IMR-90 (cell line): ENCODE results near the gene TACC3. TPM values are rescaled to one million over a fixed set of nuclear protein-coding genes. Genes with fewer than 3 reads are reported as not detected.

Experiments
- ATAC-seq: fragments of 200-7000 bp; cut with Tn5 transposase; 2 replicates; pipeline ENCODE4 v1.9.1; 2020; ENCODE audit warnings: low read depth, mild to moderate bottlenecking, moderate library complexity
- BruUV-seq: library from RNA; stranded (reverse); fragments of 400-500 nt; replicated peaks from 2 replicates; lab custom pipeline; 2021; lab: Mats Ljungman, UMichigan
- CTCF ChIA-PET: fragments of 300-600 bp; formaldehyde crosslinking; extraction: SDS; loops from one replicate; lab custom pipeline; 2021; ENCODE audit warnings: antibody characterized with exemption; lab: Yijun Ruan, JAX
- POLR2A ChIA-PET: fragments of 300-600 bp; sonication (Branson Sonifier 250); formaldehyde crosslinking; loops from one replicate; lab custom pipeline; 2022; ENCODE audit warnings: antibody characterized with exemption; ENCODE audit not compliant: unreplicated experiment; lab: Charles Lee
- DNase-seq: peaks from one replicate; pipeline ENCODE4 v3.0.0; 2013
- H2AFZ ChIP-seq: replicated peaks from 2 replicates; pipeline ENCODE3; 2013; ENCODE audit warnings: low read length, mild to moderate bottlenecking; ENCODE audit not compliant: poor library complexity
- H2AK5ac ChIP-seq: 2 replicates; pipeline ENCODE4 v1.6.1; 2013; ENCODE audit warnings: low read depth, low read length, inconsistent platforms
- H2AK9ac ChIP-seq: replicated peaks from 2 replicates; pipeline ENCODE3; 2013; ENCODE audit warnings: mild to moderate bottlenecking, low read depth, low read length, moderate library complexity; ENCODE audit not compliant: poor library complexity
- H2BK120ac ChIP-seq: 2 replicates; pipeline ENCODE4 v1.6.1; 2013; ENCODE audit warnings: low read depth, low read length, inconsistent platforms
- H2BK15ac ChIP-seq: 3 replicates; pipeline ENCODE4 v1.6.1; 2013; ENCODE audit warnings: low read depth, low read length, inconsistent platforms
- H2BK20ac ChIP-seq: 2 replicates; pipeline ENCODE4 v1.6.1; 2013; ENCODE audit warnings: low read depth, mild to moderate bottlenecking, inconsistent platforms, low read length, moderate library complexity
- H2BK5ac ChIP-seq: 2 replicates; pipeline ENCODE4 v1.6.1; 2013; ENCODE audit warnings: mild to moderate bottlenecking, low read depth, low read length, inconsistent platforms; ENCODE audit not compliant: poor library complexity, severe bottlenecking
- H3K14ac ChIP-seq: replicated peaks from 2 replicates; pipeline ENCODE4 v1.6.1; 2013; ENCODE audit warnings: low read depth, low read length, inconsistent platforms
- H3K18ac ChIP-seq: 2 replicates; pipeline ENCODE4 v1.6.1; 2013; ENCODE audit warnings: low read depth, low read length, control low read depth
- H3K23ac ChIP-seq: 2 replicates; pipeline ENCODE4 v1.6.1; 2013; ENCODE audit warnings: low read depth, low read length, inconsistent platforms
- H3K27ac ChIP-seq: 2 replicates; pipeline ENCODE4 v1.5.1; 2013; ENCODE audit warnings: mild to moderate bottlenecking, control low read depth, low read length; ENCODE audit not compliant: insufficient read depth
- H3K27me3 ChIP-seq: 2 replicates; pipeline ENCODE4 v1.6.1; 2013; ENCODE audit warnings: low read length; ENCODE audit not compliant: control insufficient read depth, insufficient read depth
- H3K36me3 ChIP-seq: 2 replicates; pipeline ENCODE4 v1.6.1; 2013; ENCODE audit warnings: low read length, mixed read lengths; ENCODE audit not compliant: control insufficient read depth, insufficient read depth
- H3K4ac ChIP-seq: 2 replicates; pipeline ENCODE4 v1.6.1; 2013; ENCODE audit warnings: low read depth, low read length, inconsistent platforms
- H3K4me1 ChIP-seq: 2 replicates; pipeline ENCODE4 v1.6.1; 2013; ENCODE audit warnings: low read length, mixed read lengths; ENCODE audit not compliant: control insufficient read depth, insufficient read depth
- H3K4me2 ChIP-seq: 2 replicates; pipeline ENCODE4 v1.6.1; 2013; ENCODE audit warnings: low read depth, mild to moderate bottlenecking, control low read depth, low read length, moderate library complexity
- H3K4me3 ChIP-seq: 2 replicates; pipeline ENCODE4 v1.5.1; 2013; ENCODE audit warnings: low read depth, mild to moderate bottlenecking, control low read depth, low read length, moderate library complexity; ENCODE audit not compliant: insufficient read depth
- H3K56ac ChIP-seq: 2 replicates; pipeline ENCODE4 v1.6.1; 2013; ENCODE audit warnings: low read length, inconsistent platforms; ENCODE audit not compliant: insufficient read depth; ENCODE audit errors: extremely low read depth
- H3K79me1 ChIP-seq, 2 experiments: 2 replicates each; pipeline ENCODE4 v1.6.1; 2013; ENCODE audit warnings: low read length in 2 of 2, inconsistent platforms in 1 of 2, low read depth in 1 of 2
- H3K9ac ChIP-seq: 2 replicates; pipeline ENCODE4 v1.6.1; 2013; ENCODE audit warnings: low read depth, low read length, control low read depth
- H3K9me1 ChIP-seq: 2 replicates; pipeline ENCODE4 v1.6.1; 2013; ENCODE audit warnings: low read length, inconsistent platforms; ENCODE audit not compliant: insufficient read depth
- H3K9me3 ChIP-seq: 2 replicates; pipeline ENCODE4 v1.6.1; 2013; ENCODE audit warnings: low read length; ENCODE audit not compliant: control insufficient read depth, insufficient read depth
- H4K20me1 ChIP-seq: 2 replicates; pipeline ENCODE4 v1.6.1; 2013; ENCODE audit warnings: low read length, inconsistent platforms; ENCODE audit not compliant: insufficient read depth
- H4K5ac ChIP-seq: 2 replicates; pipeline ENCODE4 v1.6.1; 2013; ENCODE audit warnings: mild to moderate bottlenecking, low read depth, low read length, control low read depth
- H4K8ac ChIP-seq, 2 experiments: 2 replicates each; pipeline ENCODE4 v1.6.1; 2013; ENCODE audit warnings: low read depth in 2 of 2, low read length in 2 of 2, control low read depth in 1 of 2, inconsistent platforms in 1 of 2
- H4K91ac ChIP-seq: 2 replicates; pipeline ENCODE4 v1.6.1; 2013; ENCODE audit warnings: low read depth, low read length, inconsistent platforms; ENCODE audit not compliant: insufficient read depth
- CHD1 ChIP-seq: IDR thresholded peaks from 2 replicates; pipeline ENCODE4 v1.6.1; 2012; ENCODE audit warnings: low read depth, low read length, improper control_type of control experiment
- USF2 ChIP-seq: fragments of 150-350 bp; IDR thresholded peaks from 2 replicates; pipeline ENCODE4 v1.6.1; 2017; ENCODE audit warnings: mild to moderate bottlenecking, antibody characterized with exemption, low read length, low read depth
- WGBS, 2 experiments: methylation state at CpG; one replicate each; pipeline versions ENCODE4 v1.1.5 to v1.1.7; 2013; ENCODE audit warnings: missing lambda C conversion rate in 2 of 2; ENCODE audit not compliant: insufficient read length in 1 of 2; ENCODE audit errors: extremely low coverage in 2 of 2; 5-methylcytosine and 5-hydroxymethylcytosine counted together
- dilution Hi-C: fragments of 300-500 bp; cut with HindIII; formaldehyde crosslinking; loops from one replicate; pipeline ENCODE4 v1.14.3; 2018; ENCODE audit warnings: low sequenced_read_pairs; ENCODE audit not compliant: unreplicated experiment
- in situ Hi-C: fragments of 300-500 bp; cut with MboI; formaldehyde crosslinking; loops from 3 replicates; pipeline ENCODE4 v1.14.3; 2019; ENCODE audit warnings: low sequenced_read_pairs, inconsistent platforms, mixed read lengths
- intact Hi-C: fragments of 100-400 bp; cut with micrococcal nuclease; formaldehyde crosslinking; loops from 2 replicates; pipeline ENCODE4 v1.10.0; 2022
- polyA plus RNA-seq, 3 experiments: library from polyadenylated mRNA; depleted of rRNA; stranded (reverse); fragments of >200 nt; gene quantifications; 2 replicates each; pipeline ENCODE4 v1.2.3, GENCODE V29; 2012; ENCODE audit warnings: low replicate concordance in 1 of 3
- total RNA-seq: library from RNA; depleted of rRNA; stranded (reverse); fragments of >200 nt; gene quantifications from 2 replicates; pipeline ENCODE4 v1.2.3, GENCODE V29; 2012

The TACC3 gene
- total and polyA plus RNA-seq, 2 of the 4 experiments (the other 2 are of a cell fraction) = 15.1 to 49.7 TPM

DNA sequence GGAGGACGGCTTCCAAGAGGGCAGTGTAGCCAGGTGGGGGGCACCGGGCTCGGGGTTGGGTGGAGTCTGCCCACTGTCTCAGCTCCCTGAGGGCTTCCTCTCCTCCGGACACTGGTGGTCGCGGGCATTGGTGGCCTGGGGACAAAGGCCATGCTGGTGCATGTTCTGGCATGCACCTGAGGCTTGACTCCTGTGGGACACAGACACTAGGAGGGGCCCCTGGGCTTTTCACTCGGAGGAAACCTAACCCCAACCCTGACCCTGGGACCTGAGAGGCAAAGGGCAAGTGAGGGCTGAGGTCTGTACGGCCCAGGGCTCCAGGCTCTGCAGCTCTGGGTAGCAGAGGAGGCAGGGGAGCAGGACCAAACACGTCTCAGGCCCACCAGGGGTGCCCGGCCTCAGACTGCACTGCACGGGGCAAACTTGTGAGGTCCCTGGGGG lies 49.5 kb downstream of the TACC3 start:
- in situ Hi-C loops (no loop called here), intact Hi-C loops (no loop called here), dilution Hi-C loops (no loop called here)
- Histone ChIP-seq H2BK15ac (no peak overlapping the region), H2AFZ (no peak overlapping the region), H4K8ac (no peak overlapping the region), H3K56ac (no peak overlapping the region), H3K36me3 (no peaks in the 10 kb centered on the region), H3K9me3 (no peaks in the 10 kb centered on the region), H2BK5ac (no peak overlapping the region), H3K18ac (no peak overlapping the region), H3K9ac (no peak overlapping the region), H2AK5ac (no peak overlapping the region), H2AK9ac (peak overlapping the region; percentile 65), H3K4ac (no peak overlapping the region), H4K91ac (no peak overlapping the region), H2BK120ac (no peak overlapping the region), H3K23ac (no peak overlapping the region), H3K4me3 (no peak overlapping the region), H3K27me3 (peaks cover 2% of the 10 kb centered on the region; the same call in 1 of the 2 replicates), H2BK20ac (no peak overlapping the region), H4K20me1 (no peaks in the 10 kb centered on the region; the same call in 1 of the 2 replicates), H3K4me2 (no peak overlapping the region), H3K4me1 (no peaks in the 10 kb centered on the region; the same call in 1 of the 2 replicates), H4K5ac (no peak overlapping the region), H3K79me1 (no peaks in the 10 kb centered on the region), H3K9me1 (no peaks in the 10 kb centered on the region), H3K14ac (no peak overlapping the region), H3K27ac (no peak overlapping the region)
- POLR2A ChIA-PET = interaction anchor here (0.6 kb wide), 1 partner anchor 514 kb away, joined by 3 read pairs; no protein-coding TSS in a partner anchor
- WGBS, 2 experiments = no CpG with 5 or more reads among the region's 11 CpGs
- DNase-seq = no peak
- no TSS peak for BruUV-seq
- ATAC-seq = no peak
- TF ChIP-seq CHD1 = no peak
- TF ChIP-seq USF2 = no peak
- CTCF ChIA-PET = no interaction called here
